K562 (cell line): ENCODE results near the gene RNF121. TPM values are rescaled to one million over a fixed set of nuclear protein-coding genes. Genes with fewer than 3 reads are reported as not detected.

Experiments used
- AFF1 ChIP-seq, 2 experiments: fragments of 450-650 bp; IDR thresholded peaks; 2 replicates each; pipeline ENCODE4 v1.6.1; 2018; ENCODE audit warnings: mild to moderate bottlenecking in 2 of 2, low read depth in 1 of 2; ENCODE audit not compliant: partially characterized antibody in 2 of 2
- ATF7 ChIP-seq: fragments of 450-650 bp; IDR thresholded peaks from 2 replicates; pipeline ENCODE4 v1.7.1; 2014; ENCODE audit warnings: mild to moderate bottlenecking, moderate library complexity
- CBX1 ChIP-seq: sonication (generic); IDR thresholded peaks from 2 replicates; pipeline ENCODE4 v1.6.1; 2016; ENCODE audit warnings: antibody characterized with exemption, low read depth, mild to moderate bottlenecking
- DDX20 ChIP-seq: fragments of 450-650 bp; IDR thresholded peaks from 2 replicates; pipeline ENCODE4 v1.6.1; 2016; ENCODE audit warnings: missing genetic modification characterization, low read depth, mild to moderate bottlenecking, missing compliant biosample characterization, moderate library complexity
- FOXJ2 ChIP-seq: fragments of 200-800 bp; sonication (Bioruptor generic); IDR thresholded peaks from 2 replicates; pipeline ENCODE4 v1.6.1; 2016; ENCODE audit warnings: missing genetic modification characterization, missing compliant biosample characterization
- HDAC1 ChIP-seq, 2 experiments: fragments of 450-650 bp; IDR thresholded peaks; 2 replicates each; pipeline ENCODE4 v1.6.1; 2016 to 2017; ENCODE audit warnings: inconsistent platforms in 1 of 2, mild to moderate bottlenecking in 1 of 2, moderate library complexity in 1 of 2
- HMG20B ChIP-seq: fragments of 250-450 bp; sonication (Bioruptor Pico); IDR thresholded peaks from 2 replicates; pipeline ENCODE4 v1.5.0; 2021; ENCODE audit warnings: mild to moderate bottlenecking
- HNRNPK ChIP-seq: fragments of 200-400 bp; formaldehyde crosslinking; IDR thresholded peaks from one replicate; pipeline ENCODE4 v1.6.1; 2018; ENCODE audit warnings: mild to moderate bottlenecking, low read depth, low read length; ENCODE audit not compliant: poor library complexity, severe bottlenecking
- MCM2 ChIP-seq: fragments of 450-650 bp; IDR thresholded peaks from 2 replicates; pipeline ENCODE4 v1.6.1; 2017; ENCODE audit warnings: low read depth, mild to moderate bottlenecking
- NBN ChIP-seq: fragments of 450-650 bp; IDR thresholded peaks from 2 replicates; pipeline ENCODE4 v1.6.1; 2016; ENCODE audit warnings: low read depth, mild to moderate bottlenecking
- NEUROD1 ChIP-seq: fragments of 150-350 bp; IDR thresholded peaks from 2 replicates; pipeline ENCODE4 v1.6.1; 2014; ENCODE audit warnings: borderline replicate concordance, low read length, low read depth; ENCODE audit not compliant: partially characterized antibody
- NR0B1 ChIP-seq: fragments of 450-650 bp; IDR thresholded peaks from one replicate; pipeline ENCODE4 v1.6.1; 2018; ENCODE audit warnings: mild to moderate bottlenecking, moderate library complexity; ENCODE audit not compliant: partially characterized antibody
- PCBP2 ChIP-seq: fragments of 200-400 bp; formaldehyde crosslinking; IDR thresholded peaks from 2 replicates; pipeline ENCODE4 v1.6.1; 2018; ENCODE audit warnings: low read length, low read depth, mild to moderate bottlenecking, moderate library complexity; ENCODE audit not compliant: poor library complexity, severe bottlenecking
- POLR2B ChIP-seq: fragments of 450-650 bp; IDR thresholded peaks from 2 replicates; pipeline ENCODE4 v1.6.1; 2018; ENCODE audit warnings: low read depth; ENCODE audit not compliant: partially characterized antibody
- RBM39 ChIP-seq: fragments of 200-400 bp; formaldehyde crosslinking; optimal IDR thresholded peaks from 2 replicates; pipeline ENCODE3; 2018; ENCODE audit warnings: low read depth, low read length
- SAFB2 ChIP-seq: fragments of 200-400 bp; formaldehyde crosslinking; IDR thresholded peaks from 2 replicates; pipeline ENCODE4 v1.6.1; 2018; ENCODE audit warnings: borderline replicate concordance, low read length, low read depth, moderate library complexity; ENCODE audit not compliant: severe bottlenecking
- SOX6 ChIP-seq: fragments of 450-650 bp; IDR thresholded peaks from 2 replicates; pipeline ENCODE4 v1.6.1; 2014; ENCODE audit warnings: mild to moderate bottlenecking
- TOE1 ChIP-seq, 2 experiments: fragments of 450-650 bp in 1 of 2; sonication (generic) in 1 of 2; formaldehyde crosslinking in 1 of 2; IDR thresholded peaks; 2 replicates each; pipeline versions ENCODE4 v1.7.1 to v1.8.0; 2016 to 2022; ENCODE audit warnings: borderline replicate concordance in 2 of 2, mild to moderate bottlenecking in 2 of 2, antibody characterized with exemption in 1 of 2, inconsistent platforms in 1 of 2, low read depth in 1 of 2, missing genetic modification reagents in 1 of 2, moderate library complexity in 1 of 2
- U2AF1 ChIP-seq: fragments of 200-400 bp; formaldehyde crosslinking; optimal IDR thresholded peaks from 2 replicates; pipeline ENCODE3; 2017; ENCODE audit warnings: mild to moderate bottlenecking, low read depth, low read length, moderate library complexity
- WHSC1 ChIP-seq: IDR thresholded peaks from one replicate; pipeline ENCODE4 v1.6.1; 2012; ENCODE audit warnings: low read length, control low read depth, inconsistent platforms
- ZFP1 ChIP-seq: fragments of 450-650 bp; formaldehyde crosslinking; IDR thresholded peaks from 2 replicates; pipeline ENCODE4 v1.4.0; 2020; ENCODE audit warnings: mild to moderate bottlenecking, mixed read lengths
- ZNF3 ChIP-seq: fragments of 250-450 bp; sonication (Bioruptor Pico); IDR thresholded peaks from 2 replicates; pipeline ENCODE4 v1.5.0; 2021; ENCODE audit warnings: mild to moderate bottlenecking, moderate library complexity
- ZNF766 ChIP-seq: fragments of 200-800 bp; sonication (Bioruptor generic); conservative IDR thresholded peaks from 2 replicates; pipeline ENCODE4 v1.6.1; 2016; ENCODE audit warnings: missing genetic modification characterization, missing compliant biosample characterization
- polyA plus RNA-seq, 8 experiments: library from polyadenylated mRNA; depleted of rRNA in 4 of 8; stranded (reverse) in 5 of 8; unstranded in 3 of 8; fragments of >200 nt; fragmentation: Nextera tagmentation in 2 of 8; fragmentation: Illumina TruSeq in 1 of 8; extraction: Ambion mirVana in 2 of 8; extraction: Trizol in 1 of 8; gene quantifications; 2 replicates each; pipeline versions ENCODE4 v1.2.1 to v1.2.3, GENCODE V29; 2011 to 2014; ENCODE audit warnings: inconsistent platforms in 1 of 8, missing spikeins in 1 of 8
- total RNA-seq, 7 experiments: library from RNA; depleted of rRNA in 6 of 7; stranded (reverse); fragments of >200 nt in 6 of 7; fragmentation: Illumina TruSeq in 2 of 7; extraction: Trizol in 2 of 7; gene quantifications; 2 replicates each; pipeline versions ENCODE4 v1.2.1 to v1.2.3, GENCODE V29; 2011 to 2021; ENCODE audit warnings: low replicate concordance in 1 of 7

Gene RNF121
- total and polyA plus RNA-seq, 9 of the 15 experiments (the other 6 are each of a cell fraction or from before 2014, with no cell fraction given): 8.0 to 63.4 (median 20.5) TPM

GRCh38 chr11:72040491-72041363 lies 111.9 kb downstream of the RNF121 start (continued):
- TF ChIP-seq AFF1 (IDR thresholded peaks at IDR 0.05; ENCODE audit: low read depth in 1 of 2, partially characterized antibody in 2 of 2) (peak in 1 of 2 experiments; percentile 46), NR0B1 (no peak), SOX6 (no peak), FOXJ2 (tag) (peak; percentile 85), ZNF766 (CRISPR knock-in tag) (0 out of 2 replicates have a peak, but pooled peaks have one; percentile 22), U2AF1 (no peak), SAFB2 (no peak), TOE1 (IDR thresholded peaks at IDR 0.05; ENCODE audit: borderline replicate concordance) (peak; percentile 67; the same call in 1 of the 2 replicates), TOE1 (CRISPR knock-in tag; IDR thresholded peaks at IDR 0.05; ENCODE audit: borderline replicate concordance, low read depth) (no peak), NBN (peak; percentile 50; the same call in 1 of the 2 replicates), CBX1 (no peak), PCBP2 (no peak), ATF7 (peak; percentile 52; the same call in 1 of the 2 replicates), HDAC1 (IDR thresholded peaks at IDR 0.05) (peak in 1 of 2 experiments; percentile 41; a peak in 1 of 4 replicates), ZFP1 (CRISPR knock-in tag) (no peak), WHSC1 (no peak), MCM2 (no peak), DDX20 (tag) (no peak), HNRNPK (no peak), HMG20B (CRISPR knock-in tag) (no peak), POLR2B (no peak), ZNF3 (CRISPR knock-in tag) (no peak), NEUROD1 (peak; percentile 13), RBM39 (no peak)
